Measurements from ENCODE around the gene C19orf73.

- TF ChIP-seq POLR2A (IDR thresholded peaks at IDR 0.05): no peak
- no peak for TF ChIP-seq CTCF (IDR thresholded peaks at IDR 0.05)
- TF ChIP-seq POLR2AphosphoS5 (IDR thresholded peaks at IDR 0.05; ENCODE audit: insufficient read depth in 1 of 2, low read depth in 1 of 2): no peak
Measured at GRCh38 chr19:49091391-49092038, 27.4 kb downstream of the C19orf73 start.
